A549 treated with CpdA at 1 μM for 4 hours (cell line): ENCODE measurements around the gene CFAP99. TPM values are rescaled to one million over a fixed set of nuclear protein-coding genes. Genes with fewer than 3 reads are reported as not detected.

ENCODE experiments used
- total RNA-seq: library from RNA; stranded (reverse); fragments of 200-300 nt; extraction: Qiagen RNA extraction; gene quantifications from 5 replicates; pipeline ENCODE4 v1.2.3, GENCODE V29; 2022; ENCODE audit warnings: low read depth

The CFAP99 gene
- 0.07 to 0.08 TPM in 2 of 5 replicates, not detected in the others for total RNA-seq

DNA sequence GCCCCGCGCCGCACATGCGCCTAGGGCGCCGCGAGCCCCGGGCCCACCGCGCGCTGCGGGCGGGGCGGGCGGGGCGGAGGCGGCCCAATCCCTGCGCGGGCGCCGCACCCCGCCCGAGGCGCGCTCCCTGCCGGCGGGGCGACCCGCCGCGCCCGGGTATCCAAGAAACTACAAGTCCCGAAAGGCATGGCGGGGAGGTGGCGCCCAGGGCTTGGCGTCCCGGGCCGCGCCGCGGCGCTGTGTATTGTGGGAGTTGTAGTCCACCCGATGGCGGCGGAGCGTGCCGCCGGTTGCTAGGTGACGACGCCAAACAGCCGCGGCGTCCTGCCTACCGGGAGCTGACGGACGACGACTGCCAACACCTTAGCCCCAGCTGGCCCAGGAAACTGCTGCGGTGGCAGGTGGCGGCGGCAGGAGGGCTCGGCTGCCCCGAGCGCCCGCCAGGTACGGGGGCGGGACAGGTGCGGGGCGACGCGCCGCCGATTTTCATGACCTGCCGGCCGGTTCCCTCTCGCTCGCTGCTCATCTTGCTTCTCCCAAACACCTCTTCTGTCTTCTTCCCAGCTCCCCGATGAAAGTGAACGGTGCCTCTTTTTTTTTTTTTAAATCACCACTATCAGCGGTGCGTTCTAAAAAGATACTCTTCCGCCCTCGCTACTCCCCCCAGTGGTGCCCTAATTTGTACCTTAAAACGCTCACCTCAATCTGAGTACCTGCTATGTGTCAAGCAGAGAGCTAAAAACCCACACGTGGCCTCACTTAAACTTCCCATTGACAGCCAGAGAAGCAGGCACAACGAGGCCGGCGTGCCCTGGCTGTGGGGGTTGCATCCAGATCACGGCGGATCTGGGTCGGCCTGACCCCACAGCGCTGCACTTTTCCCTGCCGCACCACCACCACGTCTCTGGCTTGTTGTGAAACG is at the start of gene CFAP99:
TSS of gene CFAP99 (plus strand) at position 306 of the 922 bp plus-strand sequence.

DNA sequence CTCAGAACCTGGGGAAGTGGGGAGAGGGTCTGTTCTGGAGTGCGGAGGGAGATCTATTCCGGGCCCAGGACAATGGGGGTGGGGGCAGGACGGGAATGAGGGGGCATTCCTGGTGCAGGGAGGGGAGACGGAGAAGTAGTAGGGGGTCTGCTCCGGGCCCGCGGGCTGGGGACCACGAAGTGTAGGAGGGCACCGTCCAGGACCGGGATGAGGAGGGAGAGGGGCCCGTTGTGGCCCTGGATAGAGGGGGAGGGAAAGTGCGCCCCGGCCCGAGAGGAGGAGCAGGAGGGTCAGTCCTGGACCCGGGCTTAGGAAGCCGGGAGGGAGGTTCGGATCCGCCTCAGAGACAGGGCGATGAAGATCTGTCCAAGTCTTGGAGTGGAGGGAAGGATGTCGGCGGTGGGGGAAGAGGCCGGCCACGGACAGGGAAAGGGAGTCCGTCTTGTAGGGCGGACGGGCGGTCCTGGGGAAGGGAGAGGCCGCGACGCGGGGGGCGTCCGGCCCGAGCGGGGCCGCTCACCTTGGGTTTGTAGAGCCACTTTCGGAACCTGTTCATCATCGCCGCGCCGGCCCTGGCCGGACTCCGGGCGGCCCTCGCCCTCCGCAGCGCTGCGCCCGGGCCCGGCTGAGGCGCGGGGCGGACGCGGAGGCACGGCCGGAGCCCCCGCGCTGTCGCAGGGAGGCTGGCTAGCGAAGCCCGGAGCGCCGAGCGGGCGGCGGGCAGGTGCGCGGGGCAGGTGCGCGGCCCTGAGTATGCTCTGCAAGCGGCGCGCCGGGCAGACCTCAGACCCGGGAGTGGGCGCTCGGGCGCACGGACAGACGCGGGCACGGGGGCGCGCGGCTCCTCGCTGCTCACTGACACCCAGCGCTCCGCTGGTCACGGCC is 748 bp upstream of the CFAP99 start, which contains the start of gene ZFYVE28:
TSS of gene ZFYVE28 (minus strand) at position 881 of the 885 bp plus-strand sequence. CDS start at position 559, 322 bp downstream.

DNA sequence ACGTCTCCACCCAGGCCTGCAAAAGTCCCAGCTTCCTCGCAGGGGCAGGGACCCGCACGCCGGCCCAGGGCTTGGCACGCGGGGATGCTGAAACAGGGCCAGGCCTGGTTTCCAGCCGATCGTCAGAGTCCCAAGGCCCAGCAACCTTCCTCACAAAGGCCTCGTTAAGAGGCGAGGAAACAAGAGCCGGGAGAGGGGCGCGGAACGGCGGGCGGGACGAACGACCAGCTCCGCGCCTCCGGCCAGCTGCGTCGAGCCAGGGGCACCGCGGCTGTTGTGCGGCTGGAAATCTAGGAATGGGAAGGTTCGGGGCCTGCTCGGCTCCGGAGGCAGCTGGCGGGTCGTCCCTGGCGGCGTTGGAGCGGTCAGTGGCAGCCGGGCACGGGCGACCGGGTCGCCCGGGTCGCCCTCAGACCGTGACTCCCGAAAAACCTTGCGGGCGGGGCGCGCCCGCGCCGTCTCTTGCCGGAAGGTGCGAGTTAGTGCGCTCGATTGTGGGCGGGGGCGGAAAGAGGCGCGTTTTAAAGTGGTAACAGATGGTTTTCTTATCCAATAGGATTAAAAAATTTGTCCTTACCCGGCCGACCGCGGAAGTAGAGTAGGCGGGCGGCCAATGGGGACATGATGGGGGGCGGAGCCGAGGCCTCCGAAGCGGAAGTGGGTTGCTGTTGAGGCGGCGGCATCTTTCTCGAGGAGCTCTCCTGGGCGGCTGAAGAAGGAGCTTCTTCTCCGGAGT is 49.9 kb downstream of the CFAP99 start, which contains the start of gene RNF4:
TSS of gene RNF4 (plus strand) at position 651 of the 736 bp plus-strand sequence. CDS start 21,388 bp downstream, outside the sequence.

Other genes starting within 250 kb of the CFAP99 start
- gene HAUS3, start 176.8 kb upstream of the CFAP99 start, total RNA-seq = 7.1 to 7.7 TPM (median 7.4 TPM) in 5 replicates
- gene POLN, start 176.8 kb upstream of the CFAP99 start, total RNA-seq = 0.40 to 0.79 TPM (median 0.55 TPM) in 5 replicates
- 11.4 to 20.7 TPM (median 17.6 TPM) in 5 replicates for gene MXD4, start 156.8 kb upstream of the CFAP99 start, total RNA-seq
- gene ZFYVE28, start 310 bp upstream of the CFAP99 start, total RNA-seq = 2.0 to 2.6 TPM (median 2.2 TPM) in 5 replicates
- gene RNF4, start 50.2 kb downstream of the CFAP99 start, total RNA-seq = 58.7 to 87.5 TPM (median 59.6 TPM) in 5 replicates
- gene FAM193A, start 117.7 kb downstream of the CFAP99 start, total RNA-seq = 8.4 to 9.1 TPM (median 8.9 TPM) in 5 replicates